Neural cell (in vitro differentiated cells): ENCODE data around the gene ZFYVE28. TPM values are rescaled to one million over a fixed set of nuclear protein-coding genes. Genes with fewer than 3 reads are reported as not detected.

Experiments used
- H2AFZ ChIP-seq: fragments of 200-600, 300-800 bp; sonication (generic), shearing (Covaris generic); 2 replicates; pipeline ENCODE4 v1.6.0; 2014; ENCODE audit warnings: low read depth, mild to moderate bottlenecking, antibody characterized with exemption, low read length, moderate library complexity
- H3F3A ChIP-seq: fragments of 200-600 bp; shearing (Covaris generic); 2 replicates; pipeline ENCODE4 v1.6.1; 2016; ENCODE audit warnings: mild to moderate bottlenecking, moderate library complexity, mixed read lengths, antibody characterized with exemption, low read length; ENCODE audit not compliant: insufficient read depth, poor library complexity, severe bottlenecking
- H3K27ac ChIP-seq: fragments of 200-600, 300-800 bp; sonication (generic), shearing (Covaris generic); 2 replicates; pipeline ENCODE4 v1.5.1; 2014; ENCODE audit warnings: mild to moderate bottlenecking, low read length, moderate library complexity
- H3K27me3 ChIP-seq: fragments of 300-800, 200-600 bp; sonication (generic), shearing (Covaris generic); 2 replicates; pipeline ENCODE4 v1.6.0; 2014; ENCODE audit warnings: mild to moderate bottlenecking, low read depth, low read length, moderate library complexity; ENCODE audit not compliant: insufficient read depth
- H3K36me3 ChIP-seq: fragments of 300-800, 200-600 bp; sonication (generic), shearing (Covaris generic); 2 replicates; pipeline ENCODE4 v1.5.1; 2014; ENCODE audit warnings: mild to moderate bottlenecking, antibody characterized with exemption, low read length, moderate library complexity; ENCODE audit not compliant: insufficient read depth
- H3K4me2 ChIP-seq: fragments of 300-800, 200-600 bp; sonication (generic), shearing (Covaris generic); 2 replicates; pipeline ENCODE4 v1.6.0; 2014; ENCODE audit warnings: mild to moderate bottlenecking, low read length
- H3K4me3 ChIP-seq: fragments of 300-800, 200-600 bp; sonication (generic), shearing (Covaris generic); 2 replicates; pipeline ENCODE4 v1.5.1; 2014; ENCODE audit warnings: mild to moderate bottlenecking, low read length, moderate library complexity
- H3K79me2 ChIP-seq: fragments of 200-600 bp; shearing (Covaris generic); replicated peaks from 2 replicates; pipeline ENCODE4 v1.6.0; 2014; ENCODE audit warnings: mild to moderate bottlenecking, low read length, moderate library complexity; ENCODE audit not compliant: insufficient read depth
- H3K9ac ChIP-seq: fragments of 300-800, 200-600 bp; sonication (generic), shearing (Covaris generic); 2 replicates; pipeline ENCODE4 v1.6.1; 2016; ENCODE audit warnings: mild to moderate bottlenecking, low read length, mixed read lengths
- H3K9me2 ChIP-seq: fragments of 200-600 bp; shearing (Covaris generic); 2 replicates; pipeline ENCODE4 v1.6.1; 2016; ENCODE audit warnings: mild to moderate bottlenecking, low read length, mixed read lengths; ENCODE audit not compliant: insufficient read depth
- H3K9me3 ChIP-seq: fragments of 200-600, 300-800 bp; sonication (generic), shearing (Covaris generic); 2 replicates; pipeline ENCODE4 v1.6.1; 2016; ENCODE audit warnings: mild to moderate bottlenecking, mixed run types, low read length, moderate library complexity, mixed read lengths
- H4K20me1 ChIP-seq: fragments of 200-600 bp; shearing (Covaris generic); 2 replicates; pipeline ENCODE4 v1.6.1; 2016; ENCODE audit warnings: mild to moderate bottlenecking, mixed run types; ENCODE audit not compliant: insufficient read depth
- CTCF ChIP-seq: fragments of 450-650 bp; IDR thresholded peaks from 2 replicates; pipeline ENCODE4 v1.5.1; 2014; ENCODE audit warnings: antibody characterized with exemption, mild to moderate bottlenecking, moderate library complexity; ENCODE audit not compliant: poor library complexity, severe bottlenecking
- EP300 ChIP-seq: fragments of 450-650 bp; conservative IDR thresholded peaks from 2 replicates; pipeline ENCODE4 v1.6.1; 2014; ENCODE audit warnings: antibody characterized with exemption, mild to moderate bottlenecking, moderate library complexity; ENCODE audit not compliant: poor library complexity, severe bottlenecking
- EZH2 ChIP-seq: fragments of 200-600, 300-800 bp; shearing (Covaris generic), sonication (generic); IDR thresholded peaks from 2 replicates; pipeline ENCODE4 v1.6.1; 2014; ENCODE audit warnings: antibody characterized with exemption, low read length, borderline replicate concordance, mild to moderate bottlenecking; ENCODE audit not compliant: insufficient read depth, poor library complexity, severe bottlenecking
- MXI1 ChIP-seq: fragments of 450-650 bp; conservative IDR thresholded peaks from 2 replicates; pipeline ENCODE4 v1.6.1; 2014; ENCODE audit warnings: antibody characterized with exemption, mild to moderate bottlenecking; ENCODE audit not compliant: poor library complexity, severe bottlenecking
- POLR2AphosphoS5 ChIP-seq: IDR thresholded peaks from 2 replicates; pipeline ENCODE4 v1.6.1; 2012
- RAD21 ChIP-seq: fragments of 450-650 bp; conservative IDR thresholded peaks from 2 replicates; pipeline ENCODE4 v1.6.1; 2014; ENCODE audit warnings: antibody characterized with exemption, mild to moderate bottlenecking, moderate library complexity
- SMC3 ChIP-seq: fragments of 450-650 bp; conservative IDR thresholded peaks from 2 replicates; pipeline ENCODE4 v1.6.1; 2014; ENCODE audit warnings: antibody characterized with exemption, mild to moderate bottlenecking, moderate library complexity; ENCODE audit not compliant: poor library complexity
- TAF1 ChIP-seq: IDR thresholded peaks from 2 replicates; pipeline ENCODE4 v1.6.1; 2012; ENCODE audit warnings: low read depth
- polyA plus RNA-seq: library from polyadenylated mRNA; depleted of rRNA; stranded (reverse); fragments of >200 nt; gene quantifications from 2 replicates; pipeline ENCODE4 v1.2.3, GENCODE V29; 2014
- TF ChIP-seq, protein P1 (sequence below): IDR thresholded peaks from 2 replicates; pipeline ENCODE4 v1.6.1; 2012; ENCODE audit warnings: borderline replicate concordance

The ZFYVE28 gene
- polyA plus RNA-seq, 1 donor from 2014 or later, result 2.4 TPM

DNA sequence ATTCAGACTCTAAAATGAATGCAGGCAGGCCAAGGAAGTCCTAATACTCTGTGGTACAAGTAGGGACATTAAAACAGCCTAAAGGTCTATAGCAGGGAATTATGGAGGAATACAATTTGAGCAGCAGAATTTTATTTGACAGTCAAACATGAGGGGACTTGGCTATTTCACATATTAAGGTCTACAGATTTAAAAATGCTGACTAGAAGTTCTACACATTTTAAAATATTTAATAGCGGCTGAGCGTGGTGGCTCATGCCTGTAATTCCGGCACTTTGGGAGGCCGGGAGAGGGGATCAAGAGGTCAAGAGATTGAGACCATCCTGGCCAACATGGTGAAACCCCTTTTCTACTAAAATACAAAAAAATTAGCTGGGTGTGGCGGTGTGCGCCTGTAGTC lies 187.4 kb downstream of the ZFYVE28 start:
- no peak overlapping the region for H2AFZ ChIP-seq
- no peak overlapping the region for H3K4me3 ChIP-seq
- no peaks in the 10 kb centered on the region for H4K20me1 ChIP-seq
- no peak overlapping the region for H3K4me2 ChIP-seq
- no peaks in the 10 kb centered on the region for H3K9me2 ChIP-seq
- H3K27me3 ChIP-seq, result no peaks in the 10 kb centered on the region
- H3K9ac ChIP-seq, result no peak overlapping the region
- H3F3A ChIP-seq, result no peaks in the 10 kb centered on the region
- peaks cover 5% of the 10 kb centered on the region for H3K36me3 ChIP-seq
- TF ChIP-seq EZH2 (no peak), SMC3 (no peak), POLR2AphosphoS5 (no peak), MXI1 (no peak), RAD21 (no peak), TAF1 (no peak)
- TF ChIP-seq, protein P1, sequence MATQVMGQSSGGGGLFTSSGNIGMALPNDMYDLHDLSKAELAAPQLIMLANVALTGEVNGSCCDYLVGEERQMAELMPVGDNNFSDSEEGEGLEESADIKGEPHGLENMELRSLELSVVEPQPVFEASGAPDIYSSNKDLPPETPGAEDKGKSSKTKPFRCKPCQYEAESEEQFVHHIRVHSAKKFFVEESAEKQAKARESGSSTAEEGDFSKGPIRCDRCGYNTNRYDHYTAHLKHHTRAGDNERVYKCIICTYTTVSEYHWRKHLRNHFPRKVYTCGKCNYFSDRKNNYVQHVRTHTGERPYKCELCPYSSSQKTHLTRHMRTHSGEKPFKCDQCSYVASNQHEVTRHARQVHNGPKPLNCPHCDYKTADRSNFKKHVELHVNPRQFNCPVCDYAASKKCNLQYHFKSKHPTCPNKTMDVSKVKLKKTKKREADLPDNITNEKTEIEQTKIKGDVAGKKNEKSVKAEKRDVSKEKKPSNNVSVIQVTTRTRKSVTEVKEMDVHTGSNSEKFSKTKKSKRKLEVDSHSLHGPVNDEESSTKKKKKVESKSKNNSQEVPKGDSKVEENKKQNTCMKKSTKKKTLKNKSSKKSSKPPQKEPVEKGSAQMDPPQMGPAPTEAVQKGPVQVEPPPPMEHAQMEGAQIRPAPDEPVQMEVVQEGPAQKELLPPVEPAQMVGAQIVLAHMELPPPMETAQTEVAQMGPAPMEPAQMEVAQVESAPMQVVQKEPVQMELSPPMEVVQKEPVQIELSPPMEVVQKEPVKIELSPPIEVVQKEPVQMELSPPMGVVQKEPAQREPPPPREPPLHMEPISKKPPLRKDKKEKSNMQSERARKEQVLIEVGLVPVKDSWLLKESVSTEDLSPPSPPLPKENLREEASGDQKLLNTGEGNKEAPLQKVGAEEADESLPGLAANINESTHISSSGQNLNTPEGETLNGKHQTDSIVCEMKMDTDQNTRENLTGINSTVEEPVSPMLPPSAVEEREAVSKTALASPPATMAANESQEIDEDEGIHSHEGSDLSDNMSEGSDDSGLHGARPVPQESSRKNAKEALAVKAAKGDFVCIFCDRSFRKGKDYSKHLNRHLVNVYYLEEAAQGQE, result no peak
- no peaks in the 10 kb centered on the region for H3K9me3 ChIP-seq
- H3K79me2 ChIP-seq, result no peaks in the 10 kb centered on the region
- no peak overlapping the region for H3K27ac ChIP-seq

DNA sequence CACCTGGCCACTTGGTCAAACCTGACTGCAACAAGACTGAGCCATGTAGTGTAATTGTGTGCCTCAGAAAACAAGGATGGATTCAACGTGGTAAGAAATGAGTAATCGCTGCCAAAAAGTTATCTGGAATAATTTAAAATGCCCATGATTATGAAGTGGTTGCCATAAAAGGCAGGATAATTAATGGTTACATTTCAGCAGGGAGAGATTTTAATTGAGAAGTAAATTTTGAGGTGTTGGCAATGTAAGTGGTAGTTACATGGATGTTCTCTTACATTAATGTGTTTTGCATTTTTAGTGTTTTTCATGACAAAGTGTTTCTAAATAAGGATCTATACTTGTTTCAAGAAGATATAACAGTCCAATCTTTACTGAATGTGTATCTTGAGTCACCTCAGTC lies 192.2 kb downstream of the ZFYVE28 start:
- no peaks in the 10 kb centered on the region for H3K9me3 ChIP-seq
- H3K27ac ChIP-seq, result no peak overlapping the region
- H3K79me2 ChIP-seq, result no peaks in the 10 kb centered on the region
- TF ChIP-seq CTCF (no peak), EZH2 (no peak), MXI1 (no peak), SMC3 (no peak), RAD21 (no peak), EP300 (no peak), POLR2AphosphoS5 (no peak)
- TF ChIP-seq, protein P1, result no peak
- no peaks in the 10 kb centered on the region for H3K36me3 ChIP-seq
- no peak overlapping the region for H2AFZ ChIP-seq
- no peaks in the 10 kb centered on the region for H3K9me2 ChIP-seq
- H3K4me3 ChIP-seq, result no peak overlapping the region
- no peaks in the 10 kb centered on the region for H3K27me3 ChIP-seq
- no peaks in the 10 kb centered on the region for H3F3A ChIP-seq
- H3K9ac ChIP-seq, result no peak overlapping the region
- no peak overlapping the region for H3K4me2 ChIP-seq
- H4K20me1 ChIP-seq, result no peaks in the 10 kb centered on the region
